Progenitor cell of endocrine pancreas (in vitro differentiated cells): Measurements from ENCODE around the gene SPATA16. TPM values are rescaled to one million over a fixed set of nuclear protein-coding genes. Genes with fewer than 3 reads are reported as not detected.

Experiments
- DNase-seq: peaks from one replicate; pipeline ENCODE4 v3.0.0; 2021; ENCODE audit warnings: low spot score; ENCODE audit not compliant: unreplicated experiment
- H3K27ac Mint-ChIP-seq: 2 replicates; pipeline ENCODE4 v1.8.0; 2021; ENCODE audit warnings: mild to moderate bottlenecking, moderate library complexity, mixed read lengths
- H3K27me3 Mint-ChIP-seq: 2 replicates; pipeline ENCODE4 v1.8.0; 2021; ENCODE audit warnings: mixed read lengths
- H3K36me3 Mint-ChIP-seq: 2 replicates; pipeline ENCODE4 v1.8.0; 2022; ENCODE audit warnings: mixed read lengths; ENCODE audit not compliant: insufficient read depth
- H3K4me1 Mint-ChIP-seq: 2 replicates; pipeline ENCODE4 v1.8.0; 2021; ENCODE audit warnings: low read depth, mixed read lengths
- H3K4me3 Mint-ChIP-seq: 2 replicates; pipeline ENCODE4 v1.8.0; 2021; ENCODE audit warnings: low read depth, mild to moderate bottlenecking, moderate library complexity, mixed read lengths
- H3K9me3 Mint-ChIP-seq: 2 replicates; pipeline ENCODE4 v1.8.0; 2021; ENCODE audit warnings: low read depth, mixed read lengths
- total RNA-seq: library from RNA; stranded (reverse); gene quantifications from 2 replicates; pipeline ENCODE4 v1.2.1, GENCODE V29; 2021
- TF ChIP-seq, protein P1 (sequence below): fragments of 200-600 bp; sonication (generic); IDR thresholded peaks from one replicate; pipeline ENCODE4 v1.5.0; 2021; ENCODE audit warnings: antibody characterized with exemption, mild to moderate bottlenecking; ENCODE audit not compliant: unreplicated experiment

The SPATA16 gene
- total RNA-seq, 1 donor from 2014 or later, result 0.43 TPM

DNA sequence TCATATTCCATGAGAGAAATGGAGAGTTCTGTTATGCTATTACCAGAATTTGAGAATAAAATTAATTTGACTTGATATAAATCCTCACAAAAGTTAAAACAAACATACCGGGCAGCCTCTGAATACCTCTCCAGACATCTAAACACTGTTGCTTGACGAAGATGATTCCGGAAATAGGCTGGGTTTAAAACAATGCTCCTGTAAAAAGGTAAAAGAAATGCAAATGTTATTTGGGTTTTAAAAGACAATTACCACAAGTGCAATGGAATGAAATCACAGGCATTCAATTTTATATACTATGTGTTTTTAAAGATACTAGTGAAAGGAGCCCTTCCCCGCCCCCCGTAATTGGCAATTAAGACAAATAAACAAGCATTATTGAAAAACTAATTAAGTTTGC is 121.7 kb downstream of the SPATA16 start:
- Mint-ChIP-seq H3K27me3 (no peaks in the 10 kb centered on the region), H3K4me3 (no peak overlapping the region), H3K4me1 (no peaks in the 10 kb centered on the region), H3K9me3 (no peaks in the 10 kb centered on the region), H3K27ac (no peak overlapping the region), H3K36me3 (no peaks in the 10 kb centered on the region)
- DNase-seq, result no peak
- TF ChIP-seq, protein P1, sequence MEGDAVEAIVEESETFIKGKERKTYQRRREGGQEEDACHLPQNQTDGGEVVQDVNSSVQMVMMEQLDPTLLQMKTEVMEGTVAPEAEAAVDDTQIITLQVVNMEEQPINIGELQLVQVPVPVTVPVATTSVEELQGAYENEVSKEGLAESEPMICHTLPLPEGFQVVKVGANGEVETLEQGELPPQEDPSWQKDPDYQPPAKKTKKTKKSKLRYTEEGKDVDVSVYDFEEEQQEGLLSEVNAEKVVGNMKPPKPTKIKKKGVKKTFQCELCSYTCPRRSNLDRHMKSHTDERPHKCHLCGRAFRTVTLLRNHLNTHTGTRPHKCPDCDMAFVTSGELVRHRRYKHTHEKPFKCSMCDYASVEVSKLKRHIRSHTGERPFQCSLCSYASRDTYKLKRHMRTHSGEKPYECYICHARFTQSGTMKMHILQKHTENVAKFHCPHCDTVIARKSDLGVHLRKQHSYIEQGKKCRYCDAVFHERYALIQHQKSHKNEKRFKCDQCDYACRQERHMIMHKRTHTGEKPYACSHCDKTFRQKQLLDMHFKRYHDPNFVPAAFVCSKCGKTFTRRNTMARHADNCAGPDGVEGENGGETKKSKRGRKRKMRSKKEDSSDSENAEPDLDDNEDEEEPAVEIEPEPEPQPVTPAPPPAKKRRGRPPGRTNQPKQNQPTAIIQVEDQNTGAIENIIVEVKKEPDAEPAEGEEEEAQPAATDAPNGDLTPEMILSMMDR, result no peak

DNA sequence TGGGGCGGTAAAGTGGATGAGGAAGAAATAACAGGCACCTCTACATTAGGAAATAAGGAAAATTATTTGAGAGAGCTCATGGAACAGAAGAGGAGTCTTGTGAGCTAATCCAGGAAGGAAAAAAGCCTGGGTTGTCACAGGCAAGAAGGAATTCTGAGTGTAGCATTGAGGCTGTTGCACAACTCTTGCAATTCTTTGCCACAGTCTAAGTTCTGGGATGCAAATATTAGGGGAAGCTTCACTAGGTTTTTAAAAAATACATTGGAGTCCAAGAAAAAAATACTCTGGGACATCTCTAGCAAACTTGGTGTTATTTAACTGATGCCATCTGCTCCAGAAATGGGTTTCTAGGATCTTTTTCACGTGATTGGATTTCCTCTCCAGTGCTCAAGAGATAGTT is 122.3 kb downstream of the SPATA16 start:
- Mint-ChIP-seq H3K27ac (no peak overlapping the region), H3K36me3 (no peaks in the 10 kb centered on the region), H3K9me3 (no peaks in the 10 kb centered on the region), H3K27me3 (no peaks in the 10 kb centered on the region), H3K4me1 (no peaks in the 10 kb centered on the region), H3K4me3 (no peak overlapping the region)
- DNase-seq, result no peak
- TF ChIP-seq, protein P1, result no peak

DNA sequence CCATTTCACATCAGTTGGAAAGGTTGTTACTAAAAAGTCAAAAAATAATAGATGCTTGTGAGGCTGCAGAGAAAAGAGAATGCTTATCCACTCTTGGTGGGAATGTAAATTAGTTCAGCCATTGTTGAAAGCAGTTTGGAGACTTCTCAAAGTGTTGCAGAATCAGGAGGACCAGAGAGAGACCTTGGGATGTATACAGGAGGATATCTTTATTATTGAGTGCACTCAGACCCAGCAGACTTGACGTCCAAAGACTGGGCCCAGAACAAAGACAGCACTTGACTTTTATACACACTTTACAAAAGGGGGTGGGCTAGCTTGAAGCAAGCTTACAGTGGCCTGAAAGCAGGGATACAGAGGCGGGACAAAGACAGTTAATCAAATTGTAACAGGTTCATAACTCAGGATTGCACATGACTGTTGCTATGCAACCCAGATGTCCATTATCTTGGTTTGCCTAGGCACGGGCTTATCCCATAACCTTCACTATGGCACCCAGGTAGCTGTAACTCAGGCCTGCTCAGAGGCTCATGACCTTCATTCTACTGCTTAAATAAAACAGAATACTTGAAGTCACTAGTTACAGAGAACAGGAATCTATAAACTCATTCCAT is 127.7 kb downstream of the SPATA16 start:
- DNase-seq, result no peak
- Mint-ChIP-seq H3K27me3 (no peaks in the 10 kb centered on the region), H3K9me3 (no peaks in the 10 kb centered on the region), H3K27ac (peak overlapping the region; percentile 25), H3K36me3 (peaks cover 3% of the 10 kb centered on the region), H3K4me3 (no peak overlapping the region), H3K4me1 (peaks cover 4% of the 10 kb centered on the region)
- TF ChIP-seq, protein P1, result no peak

DNA sequence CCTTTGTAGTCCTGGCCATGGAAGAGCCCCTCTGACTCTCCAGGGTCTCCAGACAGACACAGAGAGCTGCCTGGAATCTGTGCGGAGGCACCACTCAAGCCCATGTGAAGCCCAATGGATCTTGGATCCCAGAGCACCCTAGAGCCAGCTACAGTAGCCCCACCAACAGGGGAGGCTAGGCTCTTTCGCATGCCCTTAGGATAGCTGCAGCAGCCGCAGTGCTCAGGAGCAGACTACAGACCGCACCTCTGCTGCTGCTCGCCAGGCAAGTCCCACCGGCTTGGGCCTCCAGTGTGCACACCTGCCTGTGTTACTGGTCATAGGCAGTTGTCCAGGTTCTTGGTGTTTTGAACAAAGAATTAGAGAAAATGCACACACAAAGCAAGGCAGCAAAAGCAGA is 131.6 kb downstream of the SPATA16 start:
- Mint-ChIP-seq H3K36me3 (peaks cover 3% of the 10 kb centered on the region), H3K27ac (no peak overlapping the region), H3K4me3 (no peak overlapping the region), H3K9me3 (no peaks in the 10 kb centered on the region), H3K4me1 (peaks cover 9% of the 10 kb centered on the region), H3K27me3 (no peaks in the 10 kb centered on the region)
- TF ChIP-seq, protein P1, result no peak
- no peak for DNase-seq

DNA sequence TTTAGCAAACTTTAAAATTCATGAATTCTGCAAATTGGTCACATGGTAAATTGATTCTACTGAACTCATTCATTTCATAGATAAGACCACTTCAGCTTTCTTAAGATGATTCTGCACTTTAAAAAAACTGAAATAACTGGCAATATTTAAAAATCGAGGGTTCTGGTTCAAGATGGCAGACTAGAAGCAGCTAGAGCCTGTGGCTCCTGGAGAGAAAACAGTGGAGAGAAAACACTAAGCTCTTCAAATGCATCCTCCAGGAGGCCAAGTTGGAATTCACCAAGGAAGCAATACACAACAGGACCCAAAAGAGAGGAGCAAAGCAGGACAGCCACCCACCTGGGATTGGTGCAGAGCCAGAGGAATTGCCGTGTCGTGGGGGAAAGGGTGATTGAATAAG is 132.1 kb downstream of the SPATA16 start:
- TF ChIP-seq, protein P1, result no peak
- no peak for DNase-seq
- Mint-ChIP-seq H3K4me3 (no peak overlapping the region), H3K27ac (no peak overlapping the region), H3K9me3 (no peaks in the 10 kb centered on the region), H3K27me3 (no peaks in the 10 kb centered on the region), H3K36me3 (peaks cover 3% of the 10 kb centered on the region), H3K4me1 (peaks cover 9% of the 10 kb centered on the region)
